Endothelial cell of umbilical vein (primary cell): ENCODE results near the gene MTPN. TPM values are rescaled to one million over a fixed set of nuclear protein-coding genes. Genes with fewer than 3 reads are reported as not detected.

ENCODE experiments used
- BruUV-seq: library from RNA; stranded (reverse); fragments of 400-500 nt; replicated peaks from 2 replicates; lab custom pipeline; 2021; lab: Mats Ljungman, UMichigan
- CTCF ChIA-PET: fragments of 300-600, 350-600 bp; sonication (Branson Sonifier 250); formaldehyde crosslinking; loops from one replicate; lab custom pipeline; 2021; ENCODE audit warnings: antibody characterized with exemption, inconsistent platforms; lab: Charles Lee
- POLR2A ChIA-PET: fragments of 300-600, 350-600 bp; sonication (Branson Sonifier 250); formaldehyde crosslinking; loops from one replicate; lab custom pipeline; 2021; ENCODE audit warnings: antibody characterized with exemption, inconsistent platforms; lab: Charles Lee
- DNase-seq: peaks from one replicate; pipeline ENCODE4 v3.0.0-alpha.2; 2011; ENCODE audit warnings: low read depth, low spot score
- FAIRE-seq: peaks from 2 replicates; lab custom pipeline; 2011; peaks lifted over from hg19 to GRCh38; lab: Jason Lieb, UNC
- H2AFZ ChIP-seq: 2 replicates; pipeline ENCODE4 v1.6.0; 2012; ENCODE audit warnings: low read depth, low read length, control low read depth, inconsistent platforms
- H3K27ac ChIP-seq: 2 replicates; pipeline ENCODE4 v1.5.1; 2011; ENCODE audit warnings: low read depth, mild to moderate bottlenecking, control low read depth, low read length, moderate library complexity; ENCODE audit not compliant: insufficient read depth
- H3K27me3 ChIP-seq, 2 experiments: 2 replicates each; pipeline versions ENCODE4 v1.6.0 to v1.6.1; 2011; ENCODE audit warnings: low read length in 2 of 2, mixed read lengths in 1 of 2; ENCODE audit not compliant: control insufficient read depth in 2 of 2, insufficient read depth in 2 of 2
- H3K36me3 ChIP-seq, 2 experiments: 2 replicates in 1 of 2; 3 replicates in 1 of 2; pipeline ENCODE4 v1.5.1; 2011; ENCODE audit warnings: low read length in 2 of 2, mild to moderate bottlenecking in 1 of 2, moderate library complexity in 1 of 2; ENCODE audit not compliant: control insufficient read depth in 2 of 2, insufficient read depth in 2 of 2; ENCODE audit errors: extremely low read depth in 1 of 2
- H3K4me1 ChIP-seq: 3 replicates; pipeline ENCODE4 v1.5.1; 2011; ENCODE audit warnings: mild to moderate bottlenecking, low read length; ENCODE audit not compliant: control insufficient read depth, insufficient read depth; ENCODE audit errors: extremely low read depth
- H3K4me2 ChIP-seq: 2 replicates; pipeline ENCODE4 v1.6.1; 2011; ENCODE audit warnings: low read length, control low read depth, mixed read lengths; ENCODE audit not compliant: insufficient read depth
- H3K4me3 ChIP-seq, 3 experiments: fragments of 200-600 bp in 1 of 3; sonication (generic), shearing (Covaris generic) in 1 of 3; replicated peaks in 1 of 3; 2 replicates each; pipeline ENCODE4 v1.5.1; 2011 to 2016; ENCODE audit warnings: control low read depth in 3 of 3, low read length in 3 of 3, mild to moderate bottlenecking in 2 of 3, inconsistent platforms in 1 of 3, low read depth in 1 of 3, moderate library complexity in 1 of 3; ENCODE audit not compliant: insufficient read depth in 1 of 3
- H3K79me2 ChIP-seq: 2 replicates; pipeline ENCODE4 v1.6.0; 2012; ENCODE audit warnings: low read length, inconsistent platforms; ENCODE audit not compliant: control insufficient read depth, insufficient read depth
- H3K9ac ChIP-seq: replicated peaks from 2 replicates; pipeline ENCODE3; 2011; ENCODE audit warnings: low read length, control low read depth; ENCODE audit not compliant: insufficient read depth; ENCODE audit errors: extremely low read depth
- H3K9me1 ChIP-seq: replicated peaks from 3 replicates; pipeline ENCODE4 v1.6.0; 2011; ENCODE audit warnings: mild to moderate bottlenecking, low read length; ENCODE audit not compliant: control insufficient read depth, insufficient read depth; ENCODE audit errors: extremely low read depth
- H3K9me3 ChIP-seq: replicated peaks from 2 replicates; pipeline ENCODE4 v1.5.1; 2012; ENCODE audit warnings: low read length, inconsistent platforms; ENCODE audit not compliant: control insufficient read depth, insufficient read depth
- H4K20me1 ChIP-seq: replicated peaks from 2 replicates; pipeline ENCODE3; 2011; ENCODE audit warnings: mild to moderate bottlenecking, low read length; ENCODE audit not compliant: control insufficient read depth, insufficient read depth; ENCODE audit errors: extremely low read depth
- CTCF ChIP-seq, 2 donors: IDR thresholded peaks; 1 replicate in 1 of 2; 2 replicates in 1 of 2; pipeline ENCODE4 v1.5.1; 2011; ENCODE audit warnings: low read length in 2 of 2, mild to moderate bottlenecking in 2 of 2, moderate library complexity in 2 of 2, control low read depth in 1 of 2, inconsistent platforms in 1 of 2, low read depth in 1 of 2; ENCODE audit not compliant: insufficient read depth in 1 of 2; ENCODE audit errors: extremely low read depth in 1 of 2
- EZH2 ChIP-seq: IDR thresholded peaks from 2 replicates; pipeline ENCODE4 v1.6.1; 2012; ENCODE audit warnings: borderline replicate concordance, low read depth, mild to moderate bottlenecking, moderate library complexity, low read length, inconsistent platforms; ENCODE audit not compliant: severe bottlenecking
- FOS ChIP-seq: IDR thresholded peaks from 2 replicates; pipeline ENCODE4 v1.6.1; 2011; ENCODE audit warnings: mild to moderate bottlenecking, low read length, moderate library complexity, borderline replicate concordance; ENCODE audit not compliant: insufficient read depth
- GATA2 ChIP-seq: IDR thresholded peaks from 2 replicates; pipeline ENCODE4 v1.7.0; 2011; ENCODE audit warnings: low read depth, mild to moderate bottlenecking, moderate library complexity, mixed read lengths, low read length; ENCODE audit not compliant: insufficient read length, insufficient read depth
- JUN ChIP-seq: IDR thresholded peaks from 2 replicates; pipeline ENCODE4 v1.6.1; 2011; ENCODE audit warnings: borderline replicate concordance, low read depth; ENCODE audit not compliant: insufficient read length, insufficient read depth
- MAX ChIP-seq: IDR thresholded peaks from 2 replicates; pipeline ENCODE4 v1.6.1; 2011; ENCODE audit not compliant: insufficient read depth, insufficient read length
- MYC ChIP-seq: IDR thresholded peaks from one replicate; pipeline ENCODE4 v1.6.1; 2011; ENCODE audit warnings: mild to moderate bottlenecking, low read depth, low read length
- POLR2A ChIP-seq: IDR thresholded peaks from 2 replicates; pipeline ENCODE4 v1.6.1; 2012; ENCODE audit warnings: low read depth, mild to moderate bottlenecking, control low read depth, low read length
- POLR2AphosphoS5 ChIP-seq: IDR thresholded peaks from 2 replicates; pipeline ENCODE4 v1.6.1; 2012; ENCODE audit warnings: low read depth, mild to moderate bottlenecking, control low read depth, low read length, moderate library complexity; ENCODE audit not compliant: insufficient read depth
- dilution Hi-C: fragments of 300-500 bp; cut with MboI; formaldehyde crosslinking; loops from one replicate; pipeline ENCODE4 v1.15.0; 2019; ENCODE audit warnings: low sequenced_read_pairs; ENCODE audit not compliant: extremely low pct_ligation_motif_present
- intact Hi-C: fragments of 100-400 bp; cut with micrococcal nuclease; formaldehyde crosslinking; loops from one replicate; pipeline ENCODE4 v1.10.0; 2022
- polyA plus RNA-seq, 4 experiments: library from polyadenylated mRNA; depleted of rRNA in 3 of 4; stranded (reverse) in 3 of 4; unstranded in 1 of 4; fragments of >200 nt; gene quantifications; 2 replicates each; pipeline versions ENCODE4 v1.2.1 to v1.2.3, GENCODE V29; 2011 to 2012; ENCODE audit warnings: missing spikeins in 1 of 4
- total RNA-seq: library from RNA; stranded (reverse); gene quantifications from 2 replicates; pipeline ENCODE4 v1.2.3, GENCODE V29; 2021

MTPN gene
- total and polyA plus RNA-seq, 2 donors (not counting 3 experiments of a cell fraction or from before 2014, with no cell fraction given), result 58.1 to 174 TPM

- Histone ChIP-seq H3K4me3 (peak overlapping the region in 1 of 3 experiments; percentile 96), H3K27me3 (no peaks in the 10 kb centered on the region), H3K9ac (no peak overlapping the region), H3K4me1 (peaks cover 34% of the 10 kb centered on the region), H2AFZ (no peak overlapping the region), H3K9me1 (no peaks in the 10 kb centered on the region), H3K4me2 (peak overlapping the region; percentile 98), H4K20me1 (peaks cover 6% of the 10 kb centered on the region), H3K9me3 (no peaks in the 10 kb centered on the region), H3K27ac (no peak overlapping the region), H3K36me3 (peaks cover 0 to 4% of the 10 kb centered on the region in 2 experiments), H3K79me2 (peaks cover 68% of the 10 kb centered on the region)
- DNase-seq (no peak), FAIRE-seq (no peak)
- intact Hi-C loops (loop anchor here (5.0 kb wide), 1 partner anchor 1358 kb away; no protein-coding TSS in a partner anchor), dilution Hi-C loops (no loop called here)
- CTCF ChIA-PET, result no interaction called here
- TF ChIP-seq GATA2, result no peak
- TF ChIP-seq CTCF (IDR thresholded peaks at IDR 0.05; ENCODE audit: extremely low read depth in 1 of 2, insufficient read depth in 1 of 2, low read depth in 1 of 2, low read length in 2 of 2), result no peak
- TF ChIP-seq FOS, result no peak
- TF ChIP-seq POLR2A, result no peak
- no peak for TF ChIP-seq EZH2
- TF ChIP-seq MAX, result no peak
- no peak for TF ChIP-seq POLR2AphosphoS5
- TF ChIP-seq MYC, result no peak
- no peak for TF ChIP-seq JUN
- no TSS peak for BruUV-seq
- POLR2A ChIA-PET, result no interaction called here
Observed at GRCh38 chr7:135975166-135975565, 2.0 kb downstream of the MTPN start.
